GM12878 (cell line): ENCODE data around the gene SLC41A1. TPM values are rescaled to one million over a fixed set of nuclear protein-coding genes. Genes with fewer than 3 reads are reported as not detected.

Experiments used
- ATAC-seq: fragments of 200-7000 bp; cut with Tn5 transposase; 3 replicates; pipeline ENCODE4 v1.9.1; 2020; ENCODE audit warnings: mild to moderate bottlenecking, moderate library complexity
- BruUV-seq: library from RNA; stranded (reverse); fragments of 400-500 nt; replicated peaks from 2 replicates; lab custom pipeline; 2021; lab: Mats Ljungman, UMichigan
- CTCF ChIA-PET: fragments of 300-600 bp; sonication (Branson Sonifier 250); formaldehyde crosslinking; extraction: SDS; loops from one replicate; lab custom pipeline; 2021; ENCODE audit warnings: inconsistent platforms; lab: Yijun Ruan, JAX
- POLR2A ChIA-PET: fragments of 350-600 bp; formaldehyde crosslinking; extraction: SDS; loops from one replicate; lab custom pipeline; 2021; ENCODE audit warnings: inconsistent platforms; lab: Charles Lee
- RAD21 ChIA-PET: fragments of 300-600 bp; sonication (Branson Sonifier 250); formaldehyde crosslinking; loops from one replicate; lab custom pipeline; 2023; ENCODE audit warnings: antibody characterized with exemption; ENCODE audit not compliant: unreplicated experiment; lab: Charles Lee
- SMC1A ChIA-PET: fragments of 300-600 bp; sonication (Branson Sonifier 250); formaldehyde crosslinking; loops from one replicate; lab custom pipeline; 2023; ENCODE audit not compliant: unreplicated experiment, uncharacterized antibody; lab: Charles Lee
- DNase-seq: peaks from one replicate; pipeline ENCODE4 v3.0.0-alpha.2; 2011; ENCODE audit warnings: low read depth, low spot score
- FAIRE-seq: peaks from 3 replicates; lab custom pipeline; 2011; peaks lifted over from hg19 to GRCh38; lab: Jason Lieb, UNC
- H2AFZ ChIP-seq: 2 replicates; pipeline ENCODE4 v1.6.0; 2011; ENCODE audit warnings: low read depth, low read length, control low read depth; ENCODE audit not compliant: control insufficient read depth
- H3K27ac ChIP-seq: 2 replicates; pipeline ENCODE4 v1.5.1; 2011; ENCODE audit warnings: control low read depth; ENCODE audit not compliant: control insufficient read depth, insufficient read depth
- H3K27me3 ChIP-seq, 2 experiments: replicated peaks in 1 of 2; 2 replicates each; pipeline versions ENCODE4 v1.6.0 to v1.6.1; 2011; ENCODE audit warnings: low read length in 1 of 2; ENCODE audit not compliant: control insufficient read depth in 2 of 2, insufficient read depth in 2 of 2
- H3K36me3 ChIP-seq, 2 experiments: 2 replicates each; pipeline ENCODE4 v1.5.1; 2011; ENCODE audit warnings: low read length in 1 of 2; ENCODE audit not compliant: control insufficient read depth in 2 of 2, insufficient read depth in 2 of 2
- H3K4me1 ChIP-seq: 2 replicates; pipeline ENCODE4 v1.6.1; 2011; ENCODE audit warnings: mild to moderate bottlenecking, low read length, moderate library complexity, mixed read lengths; ENCODE audit not compliant: control insufficient read depth, insufficient read depth
- H3K4me2 ChIP-seq: 2 replicates; pipeline ENCODE4 v1.6.0; 2011; ENCODE audit warnings: control low read depth; ENCODE audit not compliant: control insufficient read depth, insufficient read depth
- H3K4me3 ChIP-seq: fragments of 200-600 bp; sonication (generic); 2 replicates; pipeline ENCODE4 v1.5.1; 2016
- H3K79me2 ChIP-seq: 2 replicates; pipeline ENCODE4 v1.6.0; 2011; ENCODE audit warnings: low read length; ENCODE audit not compliant: control insufficient read depth, insufficient read depth
- H3K9ac ChIP-seq: 2 replicates; pipeline ENCODE4 v1.8.0; 2011; ENCODE audit warnings: low read length, control low read depth, mixed read lengths; ENCODE audit not compliant: control insufficient read depth, insufficient read depth
- H3K9me3 ChIP-seq: replicated peaks from 3 replicates; pipeline ENCODE4 v1.5.1; 2011; ENCODE audit warnings: mild to moderate bottlenecking, low read length; ENCODE audit not compliant: control insufficient read depth, insufficient read depth
- H4K20me1 ChIP-seq: 2 replicates; pipeline ENCODE4 v1.6.0; 2011; ENCODE audit not compliant: control insufficient read depth, insufficient read depth
- ATF7 ChIP-seq: fragments of 450-650 bp; IDR thresholded peaks from 2 replicates; pipeline ENCODE4 v1.6.1; 2016; ENCODE audit warnings: low read depth, mild to moderate bottlenecking
- ZNF384 ChIP-seq: IDR thresholded peaks from 2 replicates; pipeline ENCODE4 v1.6.1; 2012; ENCODE audit warnings: low read depth, mild to moderate bottlenecking, low read length, improper control_type of control experiment, borderline replicate concordance
- WGBS: methylation state at CpG from one replicate; pipeline ENCODE4 v1.1.6; 2016; ENCODE audit warnings: low lambda C conversion rate; ENCODE audit not compliant: insufficient replicate concordance, insufficient coverage; ENCODE audit errors: missing lambda C conversion rate; 5-methylcytosine and 5-hydroxymethylcytosine counted together
- in situ Hi-C: fragments of 300-500 bp; cut with MboI; formaldehyde crosslinking; loops from 9 replicates; pipeline ENCODE4 v1.14.3; 2018; ENCODE audit warnings: mixed read lengths
- intact Hi-C: fragments of 100-400 bp; cut with micrococcal nuclease; formaldehyde crosslinking; loops from one replicate; pipeline ENCODE4 v1.14.2; 2022; ENCODE audit not compliant: unreplicated experiment
- polyA plus RNA-seq, 11 experiments: library from polyadenylated mRNA; depleted of rRNA in 4 of 11; unstranded in 6 of 11; stranded (reverse) in 5 of 11; fragments of >200 nt; fragmentation: Nextera tagmentation in 4 of 11; fragmentation: Illumina TruSeq in 1 of 11; extraction: Ambion mirVana in 4 of 11; extraction: Trizol in 1 of 11; gene quantifications; 1 replicate in 1 of 11; 2 replicates in 10 of 11; pipeline versions ENCODE4 v1.2.1 to v1.2.3, GENCODE V29; 2011 to 2016; ENCODE audit warnings: inconsistent platforms in 2 of 11, missing spikeins in 2 of 11, low read depth in 1 of 11
- total RNA-seq, 4 experiments: library from RNA; depleted of rRNA in 3 of 4; stranded (reverse); fragments of >200 nt in 3 of 4; fragmentation: Illumina TruSeq in 1 of 4; extraction: Trizol in 1 of 4; gene quantifications; 2 replicates each; pipeline versions ENCODE4 v1.2.1 to v1.2.3, GENCODE V29; 2013 to 2021

The SLC41A1 gene
- total and polyA plus RNA-seq, 10 of the 15 experiments (the other 5 are each of a cell fraction or from before 2014, with no cell fraction given) = 0.13 to 11.3 (median 0.42) TPM

GRCh38 chr1:205739348-205740160, 73.4 kb downstream of the SLC41A1 start:
- intact Hi-C loops = no loop called here
- no peak overlapping the region for H2AFZ ChIP-seq
- in situ Hi-C loops = no loop called here
- DNase-seq (no peak), FAIRE-seq (no peak), ATAC-seq (no peak)
- TF ChIP-seq ZNF384 (peak; percentile 40; the same call in 1 of the 2 replicates), ATF7 (no peak)
- H3K4me1 ChIP-seq = peaks cover 5% of the 10 kb centered on the region
- 77% methylated on average over 5 of the region's 5 CpGs for WGBS
- no peak overlapping the region for H3K9ac ChIP-seq
- H3K9me3 ChIP-seq = no peaks in the 10 kb centered on the region
- H4K20me1 ChIP-seq = no peaks in the 10 kb centered on the region
- SMC1A ChIA-PET = interaction anchor here (1.4 to 8.8 kb wide), 6 partner anchors 10 to 81 kb away, joined by 3 to 69 read pairs (median 13); no protein-coding TSS in a partner anchor
- POLR2A ChIA-PET = interaction anchor here (2.1 kb wide), 1 partner anchor 15 kb away, joined by 6 read pairs; no protein-coding TSS in a partner anchor
- BruUV-seq = no TSS peak
- no peaks in the 10 kb centered on the region for H3K27me3 ChIP-seq
- no peak overlapping the region for H3K27ac ChIP-seq
- RAD21 ChIA-PET = interaction anchor here (1.4 to 2.7 kb wide), 3 partner anchors 24 to 81 kb away, joined by 3 to 14 read pairs (median 5); no protein-coding TSS in a partner anchor
- CTCF ChIA-PET = interaction anchor here (0.7 to 7.9 kb wide), 10 partner anchors 9 to 103 kb away, joined by 3 to 66 read pairs (median 4); no protein-coding TSS in a partner anchor
- H3K4me3 ChIP-seq = no peak overlapping the region
- H3K79me2 ChIP-seq = peaks cover 68% of the 10 kb centered on the region
- H3K36me3 ChIP-seq = peaks cover 0 to 8% of the 10 kb centered on the region in 2 experiments; a peak in 2 of 4 replicates
- no peak overlapping the region for H3K4me2 ChIP-seq

Other genes with a start within 250 kb of the SLC41A1 start
Only the 7 nearest of the 9 such genes appear.
- gene ELK4, start 181.2 kb downstream of the SLC41A1 start, total RNA-seq (2014; rRNA removed) = 20.1 and 22.5 TPM in 2 replicates
- gene ELK4, start 181.2 kb downstream of the SLC41A1 start, total RNA-seq (2014; rRNA removed; fragmentation: Illumina TruSeq; extraction: Trizol) = 36.2 and 39.0 TPM in 2 replicates
- gene ELK4, start 181.2 kb downstream of the SLC41A1 start, total RNA-seq (2021) = 70.7 and 71.5 TPM in 2 replicates
- 21.8 and 27.6 TPM in 2 replicates for gene ELK4, start 181.2 kb downstream of the SLC41A1 start, polyA plus RNA-seq (2011; rRNA removed)
- 24.6 and 32.2 TPM in 2 replicates for gene ELK4, start 181.2 kb downstream of the SLC41A1 start, polyA plus RNA-seq (2014; fragmentation: Illumina TruSeq; extraction: Trizol)
- gene ELK4, start 181.2 kb downstream of the SLC41A1 start, polyA plus RNA-seq (2014; fragmentation: Nextera tagmentation; extraction: Ambion mirVana) = 10 to 100 TPM in 1 of 2 experiments, 1 to 10 TPM in 1; 5.2 to 11.9 TPM
- gene ELK4, start 181.2 kb downstream of the SLC41A1 start, polyA plus RNA-seq (2014; rRNA removed) = 13.6 and 16.8 TPM in 2 replicates
- gene ELK4, start 181.2 kb downstream of the SLC41A1 start, polyA plus RNA-seq (2016; fragmentation: Nextera tagmentation; extraction: Ambion mirVana) = 1 to 10 TPM; 6.5 to 8.7 TPM
- gene SLC45A3, start 132.7 kb downstream of the SLC41A1 start, total RNA-seq (2014; rRNA removed) = 8.8 and 10.3 TPM in 2 replicates
- 3.8 and 4.4 TPM in 2 replicates for gene SLC45A3, start 132.7 kb downstream of the SLC41A1 start, total RNA-seq (2014; rRNA removed; fragmentation: Illumina TruSeq; extraction: Trizol)
- 9.8 and 9.9 TPM in 2 replicates for gene SLC45A3, start 132.7 kb downstream of the SLC41A1 start, total RNA-seq (2021)
- gene SLC45A3, start 132.7 kb downstream of the SLC41A1 start, polyA plus RNA-seq (2011; rRNA removed) = 6.5 and 10.2 TPM in 2 replicates
- 3.7 and 3.9 TPM in 2 replicates for gene SLC45A3, start 132.7 kb downstream of the SLC41A1 start, polyA plus RNA-seq (2014; fragmentation: Illumina TruSeq; extraction: Trizol)
- gene SLC45A3, start 132.7 kb downstream of the SLC41A1 start, polyA plus RNA-seq (2014; fragmentation: Nextera tagmentation; extraction: Ambion mirVana) = under 1 TPM; 0.26 to 0.60 TPM
- 7.2 and 7.5 TPM in 2 replicates for gene SLC45A3, start 132.7 kb downstream of the SLC41A1 start, polyA plus RNA-seq (2014; rRNA removed)
- gene SLC45A3, start 132.7 kb downstream of the SLC41A1 start, polyA plus RNA-seq (2016; fragmentation: Nextera tagmentation; extraction: Ambion mirVana) = 1 to 10 TPM; 1.2 to 1.4 TPM
- 55.4 and 81.8 TPM in 2 replicates for gene NUCKS1, start 63.0 kb downstream of the SLC41A1 start, total RNA-seq (2014; rRNA removed)
- gene NUCKS1, start 63.0 kb downstream of the SLC41A1 start, total RNA-seq (2014; rRNA removed; fragmentation: Illumina TruSeq; extraction: Trizol) = 127 and 135 TPM in 2 replicates
- 126 and 133 TPM in 2 replicates for gene NUCKS1, start 63.0 kb downstream of the SLC41A1 start, total RNA-seq (2021)
- 68.3 and 124 TPM in 2 replicates for gene NUCKS1, start 63.0 kb downstream of the SLC41A1 start, polyA plus RNA-seq (2011; rRNA removed)
- gene NUCKS1, start 63.0 kb downstream of the SLC41A1 start, polyA plus RNA-seq (2014; fragmentation: Illumina TruSeq; extraction: Trizol) = 98.4 and 130 TPM in 2 replicates
- gene NUCKS1, start 63.0 kb downstream of the SLC41A1 start, polyA plus RNA-seq (2014; fragmentation: Nextera tagmentation; extraction: Ambion mirVana) = 10 to 100 TPM; 40.5 to 41.7 TPM
- 47.3 and 60.3 TPM in 2 replicates for gene NUCKS1, start 63.0 kb downstream of the SLC41A1 start, polyA plus RNA-seq (2014; rRNA removed)
- 10 to 100 TPM; 53.5 to 55.7 TPM for gene NUCKS1, start 63.0 kb downstream of the SLC41A1 start, polyA plus RNA-seq (2016; fragmentation: Nextera tagmentation; extraction: Ambion mirVana)
- 11.7 and 15.9 TPM in 2 replicates for gene RAB29, start 37.7 kb downstream of the SLC41A1 start, total RNA-seq (2014; rRNA removed)
- gene RAB29, start 37.7 kb downstream of the SLC41A1 start, total RNA-seq (2014; rRNA removed; fragmentation: Illumina TruSeq; extraction: Trizol) = 16.8 and 18.0 TPM in 2 replicates
- 12.5 TPM in 2 replicates for gene RAB29, start 37.7 kb downstream of the SLC41A1 start, total RNA-seq (2021)
- gene RAB29, start 37.7 kb downstream of the SLC41A1 start, polyA plus RNA-seq (2011; rRNA removed) = 74.5 and 75.5 TPM in 2 replicates
- 20.5 and 22.6 TPM in 2 replicates for gene RAB29, start 37.7 kb downstream of the SLC41A1 start, polyA plus RNA-seq (2014; fragmentation: Illumina TruSeq; extraction: Trizol)
- gene RAB29, start 37.7 kb downstream of the SLC41A1 start, polyA plus RNA-seq (2014; fragmentation: Nextera tagmentation; extraction: Ambion mirVana) = 10 to 100 TPM; 12.6 to 16.2 TPM
- 15.7 and 15.8 TPM in 2 replicates for gene RAB29, start 37.7 kb downstream of the SLC41A1 start, polyA plus RNA-seq (2014; rRNA removed)
- gene RAB29, start 37.7 kb downstream of the SLC41A1 start, polyA plus RNA-seq (2016; fragmentation: Nextera tagmentation; extraction: Ambion mirVana) = 10 to 100 TPM; 13.7 to 14.2 TPM
- gene PM20D1, start 36.9 kb upstream of the SLC41A1 start, total RNA-seq (2014; rRNA removed) = not detected in 2 replicates
- gene PM20D1, start 36.9 kb upstream of the SLC41A1 start, total RNA-seq (2014; rRNA removed; fragmentation: Illumina TruSeq; extraction: Trizol) = not detected in 2 replicates
- not detected in 2 replicates for gene PM20D1, start 36.9 kb upstream of the SLC41A1 start, total RNA-seq (2021)
- gene PM20D1, start 36.9 kb upstream of the SLC41A1 start, polyA plus RNA-seq (2011; rRNA removed) = not detected in 2 replicates
- gene PM20D1, start 36.9 kb upstream of the SLC41A1 start, polyA plus RNA-seq (2014; fragmentation: Illumina TruSeq; extraction: Trizol) = not detected in 2 replicates
- not detected for gene PM20D1, start 36.9 kb upstream of the SLC41A1 start, polyA plus RNA-seq (2014; fragmentation: Nextera tagmentation; extraction: Ambion mirVana)
- gene PM20D1, start 36.9 kb upstream of the SLC41A1 start, polyA plus RNA-seq (2014; rRNA removed) = not detected in 2 replicates
- gene PM20D1, start 36.9 kb upstream of the SLC41A1 start, polyA plus RNA-seq (2016; fragmentation: Nextera tagmentation; extraction: Ambion mirVana) = not detected
- 0.11 and 0.17 TPM in 2 replicates for gene SLC26A9, start 130.3 kb upstream of the SLC41A1 start, total RNA-seq (2014; rRNA removed)
- 0.18 TPM in 2 replicates for gene SLC26A9, start 130.3 kb upstream of the SLC41A1 start, total RNA-seq (2014; rRNA removed; fragmentation: Illumina TruSeq; extraction: Trizol)
- gene SLC26A9, start 130.3 kb upstream of the SLC41A1 start, total RNA-seq (2021) = 0.11 and 0.15 TPM in 2 replicates
- gene SLC26A9, start 130.3 kb upstream of the SLC41A1 start, polyA plus RNA-seq (2011; rRNA removed) = 0.20 and 0.33 TPM in 2 replicates
- 0.22 and 0.32 TPM in 2 replicates for gene SLC26A9, start 130.3 kb upstream of the SLC41A1 start, polyA plus RNA-seq (2014; fragmentation: Illumina TruSeq; extraction: Trizol)
- gene SLC26A9, start 130.3 kb upstream of the SLC41A1 start, polyA plus RNA-seq (2014; fragmentation: Nextera tagmentation; extraction: Ambion mirVana) = under 1 TPM; 0.11 to 0.15 TPM
- gene SLC26A9, start 130.3 kb upstream of the SLC41A1 start, polyA plus RNA-seq (2014; rRNA removed) = 0.08 and 0.40 TPM in 2 replicates
- under 1 TPM; 0.09 to 0.23 TPM for gene SLC26A9, start 130.3 kb upstream of the SLC41A1 start, polyA plus RNA-seq (2016; fragmentation: Nextera tagmentation; extraction: Ambion mirVana)
- not detected in 2 replicates for gene RAB7B, start 190.2 kb upstream of the SLC41A1 start, total RNA-seq (2014; rRNA removed)
- gene RAB7B, start 190.2 kb upstream of the SLC41A1 start, total RNA-seq (2014; rRNA removed; fragmentation: Illumina TruSeq; extraction: Trizol) = not detected in 2 replicates
- not detected in 2 replicates for gene RAB7B, start 190.2 kb upstream of the SLC41A1 start, total RNA-seq (2021)
- not detected in 2 replicates for gene RAB7B, start 190.2 kb upstream of the SLC41A1 start, polyA plus RNA-seq (2011; rRNA removed)
- gene RAB7B, start 190.2 kb upstream of the SLC41A1 start, polyA plus RNA-seq (2014; fragmentation: Illumina TruSeq; extraction: Trizol) = not detected in 2 replicates
- gene RAB7B, start 190.2 kb upstream of the SLC41A1 start, polyA plus RNA-seq (2014; fragmentation: Nextera tagmentation; extraction: Ambion mirVana) = not detected
- gene RAB7B, start 190.2 kb upstream of the SLC41A1 start, polyA plus RNA-seq (2014; rRNA removed) = 0.05 TPM in 1 of 2 replicates, not detected in the other
- gene RAB7B, start 190.2 kb upstream of the SLC41A1 start, polyA plus RNA-seq (2016; fragmentation: Nextera tagmentation; extraction: Ambion mirVana) = under 1 TPM in 1 of 2 experiments, not detected in 1; 0.09 TPM